Activated CD8-positive, alpha-beta memory T cell treated with anti-CD3 and anti-CD28 coated beads, Interleukin-2, amount 10 ng/mL, durations not matched to agents 7 days and 5 days (primary cell): Measurements from ENCODE around the gene NR2C2. TPM values are rescaled to one million over a fixed set of nuclear protein-coding genes. Genes with fewer than 3 reads are reported as not detected.

Experiments used
- ATAC-seq: fragments of 150-1000 bp; cut with Tn5 transposase; one replicate; pipeline ENCODE4 v1.10.0; 2021; ENCODE audit warnings: moderate library complexity
- CTCF ChIA-PET: fragments of 350-600 bp; sonication (Branson Sonifier 250); formaldehyde crosslinking; loops from one replicate; lab custom pipeline; 2021; ENCODE audit warnings: antibody characterized with exemption; lab: Charles Lee
- DNase-seq: peaks from one replicate; pipeline ENCODE4 v3.0.0-alpha.2; 2020
- H3K27ac Mint-ChIP-seq: one replicate; pipeline ENCODE4 v1.8.0; 2021; ENCODE audit warnings: mild to moderate bottlenecking, mixed read lengths
- H3K27me3 Mint-ChIP-seq: one replicate; pipeline ENCODE4 v1.8.0; 2021; ENCODE audit warnings: mixed read lengths
- H3K36me3 Mint-ChIP-seq: one replicate; pipeline ENCODE4 v1.8.0; 2021; ENCODE audit warnings: mild to moderate bottlenecking, mixed read lengths
- H3K4me1 Mint-ChIP-seq: one replicate; pipeline ENCODE4 v1.8.0; 2021; ENCODE audit warnings: mixed read lengths
- H3K4me3 Mint-ChIP-seq: one replicate; pipeline ENCODE4 v1.8.0; 2021; ENCODE audit warnings: mild to moderate bottlenecking, moderate library complexity, mixed read lengths
- H3K9me3 Mint-ChIP-seq: one replicate; pipeline ENCODE4 v1.8.0; 2022; ENCODE audit warnings: low read depth, mixed read lengths
- total RNA-seq, 2 experiments: library from RNA; stranded (reverse); gene quantifications; one replicate each; pipeline ENCODE4 v1.2.3, GENCODE V29; 2021

The NR2C2 gene
- total RNA-seq, 2 experiments from 2014 or later, result 56.5 to 69.7 TPM

GRCh38 chr3:15096046-15096445, 148.7 kb downstream of the NR2C2 start:
- Mint-ChIP-seq H3K9me3 (no peaks in the 10 kb centered on the region), H3K27me3 (peaks cover 3% of the 10 kb centered on the region), H3K27ac (no peak overlapping the region), H3K4me3 (no peak overlapping the region), H3K4me1 (peaks cover 31% of the 10 kb centered on the region), H3K36me3 (peaks cover 26% of the 10 kb centered on the region)
- CTCF ChIA-PET, result no interaction called here
- DNase-seq (no peak), ATAC-seq (no peak)

GRCh38 chr3:15097891-15098290, 150.5 kb downstream of the NR2C2 start:
- peak overlapping the region; percentile 92 for H3K27ac Mint-ChIP-seq
- peak overlapping the region; percentile 94 for H3K4me3 Mint-ChIP-seq
- peaks cover 36% of the 10 kb centered on the region for H3K4me1 Mint-ChIP-seq
- CTCF ChIA-PET, result interaction anchor here (1.7 to 4.0 kb wide), 6 partner anchors 11 to 109 kb away, joined by 7 to 28 read pairs (median 8); partner anchors contain the start of genes CAPN7 and MRPS25
- peaks cover 26% of the 10 kb centered on the region for H3K36me3 Mint-ChIP-seq
- DNase-seq, result peak; percentile 61
- peaks cover 3% of the 10 kb centered on the region for H3K27me3 Mint-ChIP-seq
- peak; percentile 9 for ATAC-seq
- no peaks in the 10 kb centered on the region for H3K9me3 Mint-ChIP-seq

Other genes starting within 250 kb of the NR2C2 start
- not detected for gene FGD5, start 128.6 kb upstream of the NR2C2 start, total RNA-seq
- 10 to 100 TPM; 65.3 to 66.9 TPM for gene MRPS25, start 117.7 kb downstream of the NR2C2 start, total RNA-seq
- gene RBSN, start 151.6 kb downstream of the NR2C2 start, total RNA-seq, result 10 to 100 TPM; 15.7 to 21.8 TPM